Fibroblast of peridontal ligament (primary cell): ENCODE measurements around the gene RAD9A.
"Not testable (repeated sequence)": the region's sequence is repeated elsewhere in the genome, so short reads cannot be mapped to it uniquely, and the experiment has no call there.

Experiments
- DNase-seq: peaks from one replicate; pipeline ENCODE4 v3.0.0-alpha.2; 2010; ENCODE audit errors: extremely low read depth

Gene RAD9A

DNA sequence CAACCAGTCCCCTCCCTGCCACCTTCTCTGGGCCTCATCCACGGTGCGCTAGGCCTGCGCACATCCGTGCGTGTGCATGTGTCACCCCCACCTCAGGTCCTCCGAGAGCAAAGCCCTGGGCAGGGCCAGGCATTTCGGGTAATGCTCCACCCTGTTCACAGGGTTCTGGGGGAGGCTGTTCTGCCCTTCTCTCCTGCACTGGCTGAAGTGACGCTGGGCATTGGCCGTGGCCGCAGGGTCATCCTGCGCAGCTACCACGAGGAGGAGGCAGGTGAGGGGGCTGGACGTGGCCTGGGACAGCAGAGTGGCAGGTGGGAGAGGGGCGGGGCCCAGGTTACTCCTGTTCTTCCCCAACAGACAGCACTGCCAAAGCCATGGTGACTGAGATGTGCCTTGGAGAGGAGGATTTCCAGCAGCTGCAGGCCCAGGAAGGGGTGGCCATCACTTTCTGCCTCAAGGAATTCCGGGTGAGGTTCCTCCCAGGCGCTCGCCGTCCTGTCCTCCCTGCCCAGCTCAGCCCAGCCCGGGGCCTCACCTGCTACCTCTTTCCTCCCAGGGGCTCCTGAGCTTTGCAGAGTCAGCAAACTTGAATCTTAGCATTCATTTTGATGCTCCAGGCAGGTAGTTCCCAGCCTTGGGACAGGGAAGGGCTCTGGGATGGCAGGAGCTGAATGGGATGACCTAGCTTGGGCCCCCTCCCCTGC is 3.9 kb downstream of the RAD9A start:
- no peak for DNase-seq

GRCh38 chr11:67396259-67396581 is 4.4 kb downstream of the RAD9A start:
- DNase-seq, result no peak

DNA sequence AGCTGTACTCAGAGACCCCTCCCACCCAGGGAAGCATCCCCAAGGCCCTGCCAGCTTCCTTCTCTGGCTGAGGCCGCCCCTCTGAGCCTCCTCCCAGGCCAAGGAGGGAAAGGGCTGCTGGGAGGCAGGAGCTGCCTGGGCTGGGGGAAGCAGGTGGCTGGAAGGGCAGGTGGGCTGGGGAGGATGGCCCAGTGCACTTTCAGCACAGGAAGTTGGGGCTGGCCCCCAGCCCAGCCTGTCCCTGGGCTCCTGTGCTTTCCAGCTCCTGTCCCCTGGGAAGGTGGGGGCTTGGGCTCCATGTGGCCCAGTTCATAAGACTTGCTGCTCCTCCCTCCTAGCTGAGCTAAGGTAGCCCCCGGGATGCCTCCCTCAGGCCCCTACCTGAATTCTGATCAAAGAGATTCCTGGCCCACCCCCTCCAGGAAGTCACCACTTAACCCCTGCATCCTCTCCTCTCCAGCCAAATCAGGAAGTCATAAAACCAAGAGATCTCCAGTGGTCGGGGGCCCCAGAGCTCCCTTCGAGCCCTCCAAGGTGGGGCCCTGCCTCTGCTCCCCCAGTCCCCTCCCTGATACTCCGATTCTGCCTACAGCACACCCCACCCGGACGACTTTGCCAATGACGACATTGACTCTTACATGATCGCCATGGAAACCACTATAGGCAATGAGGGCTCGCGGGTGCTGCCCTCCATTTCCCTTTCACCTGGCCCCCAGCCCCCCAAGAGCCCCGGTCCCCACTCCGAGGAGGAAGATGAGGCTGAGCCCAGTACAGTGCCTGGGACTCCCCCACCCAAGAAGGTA is 5.0 kb downstream of the RAD9A start:
- no peak for DNase-seq

GRCh38 chr11:67397536-67397935 is 5.8 kb downstream of the RAD9A start:
- DNase-seq, result no peak

DNA sequence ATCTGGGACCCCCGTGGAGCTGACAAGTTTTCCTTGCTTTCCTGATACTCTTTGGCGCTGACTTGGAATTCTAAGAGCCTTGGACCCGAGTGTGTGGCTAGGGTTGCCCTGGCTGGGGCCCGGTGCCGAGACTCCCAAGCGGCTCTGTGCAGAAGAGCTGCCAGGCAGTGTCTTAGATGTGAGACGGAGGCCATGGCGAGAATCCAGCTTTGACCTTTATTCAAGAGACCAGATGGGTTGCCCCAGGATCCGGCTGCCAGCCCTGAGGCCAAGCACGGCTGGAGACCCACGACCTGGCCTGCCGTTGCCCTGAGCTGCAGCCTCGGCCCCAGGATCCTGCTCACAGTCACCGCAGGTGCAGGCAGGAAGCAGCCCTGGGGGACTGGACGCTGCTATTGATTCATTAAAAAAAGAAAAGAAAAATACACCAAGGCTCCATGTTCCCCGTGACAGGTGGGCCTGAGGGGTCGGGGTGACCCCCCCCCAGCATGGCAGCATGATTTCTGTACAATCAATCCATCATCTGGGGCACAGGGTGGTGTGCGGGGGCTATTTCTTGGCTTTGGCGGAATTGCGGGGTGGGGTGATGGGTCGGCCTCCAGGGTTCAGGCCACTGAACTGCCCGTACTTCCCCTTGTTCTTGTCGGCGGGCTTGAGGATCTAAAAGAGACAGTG is 6.3 kb downstream of the RAD9A start:
- no peak for DNase-seq

DNA sequence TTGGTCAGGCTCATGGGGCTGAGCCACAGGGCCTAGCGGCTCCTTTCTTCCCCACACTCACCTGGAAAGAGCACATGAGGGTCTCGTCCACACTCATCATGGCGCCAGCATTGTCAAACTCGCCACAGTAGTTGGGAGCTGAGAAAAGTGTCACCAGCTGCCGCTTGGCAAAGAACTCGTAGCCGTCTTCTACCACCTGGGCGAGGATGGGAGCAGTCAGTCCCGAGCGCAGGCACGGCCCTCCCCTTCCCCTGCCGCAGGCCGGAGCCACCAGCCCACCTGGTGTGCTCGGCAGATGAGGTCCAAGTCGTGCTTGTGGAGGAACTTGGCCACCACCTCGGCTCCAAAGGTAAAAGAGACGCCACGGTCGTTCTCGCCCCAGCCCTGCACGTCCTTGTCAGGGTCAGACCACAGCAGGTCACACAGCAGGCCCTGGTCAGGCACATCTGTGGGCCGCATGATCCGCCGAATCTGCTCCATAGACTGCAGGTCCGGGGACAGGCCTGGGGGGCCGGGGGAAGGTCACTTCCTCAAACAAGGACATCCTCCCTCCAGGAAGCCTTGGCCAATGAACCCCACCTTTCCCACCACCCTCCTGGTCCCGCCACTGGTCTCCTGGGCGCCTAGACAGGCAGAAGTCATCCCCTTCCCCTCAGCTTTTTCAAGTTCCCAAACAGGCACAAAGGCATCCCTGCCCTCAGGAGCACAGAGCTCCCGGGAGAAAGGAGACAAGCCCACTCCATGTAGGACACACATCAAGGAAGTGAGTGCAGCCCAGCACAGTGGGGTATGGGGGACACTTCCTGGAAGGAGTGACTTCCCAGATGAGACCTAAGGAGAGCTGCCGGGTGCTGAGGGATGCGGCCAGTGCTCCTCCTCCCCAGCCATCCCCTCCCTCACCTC is 7.1 kb downstream of the RAD9A start:
- no peak for DNase-seq

DNA sequence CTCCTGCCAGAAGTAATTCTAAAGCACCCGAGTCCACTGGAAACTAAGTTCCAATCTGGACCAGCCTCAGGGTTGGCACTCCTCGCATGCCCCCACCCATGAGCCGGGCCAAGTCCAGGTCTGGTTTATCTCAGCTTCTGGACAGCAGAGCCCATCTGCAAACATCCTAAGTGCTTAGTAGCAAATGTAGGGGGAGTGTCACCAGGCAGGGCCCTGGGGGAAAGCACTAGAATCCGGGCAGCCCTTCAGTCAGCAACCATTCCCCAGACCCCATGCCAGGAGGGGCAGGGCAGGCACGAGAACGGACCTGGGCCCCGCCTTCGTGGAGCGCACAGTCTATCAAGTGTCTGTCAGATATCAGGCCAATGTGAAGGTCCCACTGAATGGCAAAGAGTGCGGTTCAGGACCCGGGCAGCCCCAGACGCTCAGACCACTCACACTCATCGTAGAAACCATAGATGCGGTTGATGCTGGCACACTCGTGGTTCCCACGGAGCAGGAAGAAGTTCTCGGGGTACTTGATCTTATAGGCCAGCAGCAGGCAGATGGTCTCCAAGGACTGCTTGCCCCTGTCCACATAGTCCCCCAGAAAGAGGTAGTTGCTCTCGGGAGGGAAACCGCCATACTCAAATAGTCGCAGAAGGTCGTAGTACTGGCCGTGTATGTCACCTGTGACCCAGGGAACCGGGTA is 8.6 kb downstream of the RAD9A start:
- no peak for DNase-seq

DNA sequence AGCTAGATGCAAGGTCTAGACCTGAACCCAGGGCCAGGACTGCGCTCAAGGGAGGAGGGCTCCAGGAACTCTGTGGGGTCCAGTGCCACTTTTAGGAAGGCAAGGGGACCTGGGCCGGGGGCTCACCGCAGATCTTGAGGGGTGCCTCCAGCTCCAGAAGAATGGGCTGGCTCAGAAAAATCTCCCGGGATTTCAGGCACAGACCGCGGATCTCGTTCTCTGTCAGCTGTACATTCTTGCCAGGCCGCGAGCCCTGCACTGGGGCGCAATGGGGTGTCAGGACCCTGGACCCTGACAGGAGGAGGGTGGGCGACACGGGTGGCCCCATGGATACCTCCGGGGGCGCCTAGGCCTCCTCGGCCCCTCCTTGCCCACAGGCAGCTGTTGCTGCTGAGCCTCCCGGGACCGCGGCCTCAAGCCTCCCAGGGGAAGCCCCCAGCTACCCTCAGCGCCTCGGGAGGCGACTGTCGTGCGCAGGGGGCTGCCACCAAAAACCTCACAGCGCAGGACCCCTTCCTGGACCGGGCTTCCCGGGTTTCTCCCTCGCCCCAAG is 9.2 kb downstream of the RAD9A start:
- DNase-seq, result no peak

DNA sequence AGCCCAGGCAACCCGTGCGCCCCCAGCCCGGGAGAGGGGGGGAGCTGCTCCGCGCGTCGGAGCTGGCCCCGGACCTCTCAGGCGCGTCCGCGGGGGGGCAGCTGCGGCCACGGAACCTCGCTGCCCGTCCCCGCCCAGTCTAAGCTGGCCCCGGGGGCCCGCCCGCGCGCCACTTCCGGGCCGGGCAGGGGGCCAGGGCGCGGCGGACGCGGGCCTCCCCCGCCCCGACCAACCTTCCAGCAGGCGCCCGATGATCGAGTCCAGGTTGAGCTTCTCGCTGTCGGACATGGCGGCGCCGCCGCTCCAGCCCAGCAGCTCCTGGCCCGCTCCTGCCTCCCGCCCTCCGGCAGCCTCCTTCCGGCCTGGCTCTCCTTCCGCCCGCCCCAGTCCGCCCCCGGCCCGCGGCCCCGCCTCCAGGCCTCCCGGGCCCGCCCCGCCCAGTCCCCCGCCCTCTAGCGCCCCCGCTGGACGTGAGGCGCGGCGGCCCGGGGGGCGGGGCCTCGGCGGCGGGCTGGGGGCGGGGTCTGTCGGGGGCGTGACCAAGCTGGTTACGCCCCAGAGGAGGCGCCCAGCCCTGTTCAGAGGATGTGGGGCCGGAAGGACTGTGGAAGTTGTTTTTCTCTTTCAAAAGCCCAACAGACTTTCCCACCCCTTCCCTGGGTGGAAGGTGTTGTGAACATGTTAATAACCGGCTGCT is 9.9 kb downstream of the RAD9A start, which contains the start of gene PPP1CA:
TSS of gene PPP1CA (minus strand) at position 364 of the 697 bp plus-strand sequence. CDS start at position 288, 76 bp downstream.
- DNase-seq, result peak; percentile 80

DNA sequence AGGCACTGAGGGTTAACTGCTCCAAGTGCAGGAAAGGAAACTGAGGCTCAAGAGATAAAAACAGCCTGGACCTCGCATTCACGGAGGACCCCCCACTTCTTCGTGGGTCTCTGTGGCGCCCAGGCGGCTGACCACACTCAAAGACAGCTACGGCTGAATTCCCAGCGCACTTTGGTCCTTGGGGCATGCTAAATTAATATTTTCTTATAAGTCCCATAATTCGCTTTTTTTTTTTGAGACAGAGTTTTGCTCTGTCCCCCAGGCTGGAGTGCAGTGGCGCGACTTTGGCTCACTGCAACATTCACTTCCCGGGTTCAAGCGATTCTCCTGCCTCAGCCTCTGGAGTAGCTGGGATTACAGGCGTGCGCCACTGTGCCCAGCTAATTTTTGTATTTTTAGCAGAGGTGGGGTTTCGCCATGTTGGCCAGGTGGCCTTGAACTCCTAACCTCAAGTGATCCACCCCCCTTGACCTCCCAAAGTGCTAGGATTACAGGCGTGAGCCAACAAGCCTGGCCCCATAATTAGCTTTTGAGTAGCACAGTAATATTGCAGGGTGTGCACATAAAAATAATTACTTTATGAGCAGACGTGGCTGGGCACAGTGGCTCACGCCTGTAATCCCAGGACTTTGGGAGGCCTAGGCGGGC is 10.5 kb downstream of the RAD9A start:
- DNase-seq, result not testable (repeated sequence)

DNA sequence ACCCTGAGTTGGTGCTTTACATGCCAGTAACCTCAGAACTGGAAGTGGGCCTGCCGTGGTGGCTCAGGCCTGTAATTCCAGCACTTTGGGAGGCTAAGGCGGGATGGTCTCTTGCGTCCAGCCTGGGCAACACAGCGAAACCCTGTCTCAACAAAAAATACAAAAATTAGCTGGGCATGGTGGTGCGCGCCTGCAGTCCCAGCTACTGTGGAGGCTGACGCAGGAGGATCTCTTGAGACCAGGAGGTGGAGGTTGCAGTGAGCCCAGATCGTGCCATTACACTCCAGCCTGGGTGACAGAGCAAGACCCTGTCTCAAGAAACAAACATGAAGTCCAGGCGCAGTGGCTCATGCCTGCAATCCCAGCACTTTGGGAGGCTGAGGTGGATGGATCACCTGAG is 11.3 kb downstream of the RAD9A start:
- not testable (repeated sequence) for DNase-seq

DNA sequence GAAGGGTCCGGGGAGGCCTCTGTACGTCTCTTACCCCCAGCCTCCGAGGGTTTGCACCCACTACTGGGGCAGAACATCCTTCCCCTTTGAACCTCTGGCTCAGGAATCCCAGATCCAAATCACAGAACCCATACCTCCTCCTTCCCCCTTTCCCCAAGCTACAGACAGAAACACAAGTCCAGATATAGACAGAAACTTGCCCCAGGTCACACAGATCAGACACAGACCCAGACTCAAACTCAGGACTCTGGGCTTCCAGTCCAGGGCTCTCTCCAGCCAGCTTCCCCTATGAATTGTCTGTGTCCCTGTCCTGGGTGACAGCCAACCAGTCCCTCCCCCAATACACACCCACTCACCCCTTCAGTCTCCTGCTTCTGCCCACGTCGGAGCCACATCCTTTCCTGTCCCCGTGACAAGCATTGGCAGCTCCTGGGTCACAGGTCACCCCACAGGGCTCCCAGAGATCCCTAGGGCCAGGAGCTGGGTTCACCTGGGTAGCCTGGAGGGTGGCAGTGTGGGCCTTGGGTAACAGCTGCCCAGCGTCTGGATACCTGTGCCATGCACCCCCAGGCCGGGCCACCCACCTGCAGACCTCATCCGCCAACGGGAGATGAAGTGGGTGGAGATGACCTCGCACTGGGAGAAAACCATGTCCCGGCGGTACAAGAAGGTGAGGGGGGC is 12.9 kb downstream of the RAD9A start:
- DNase-seq, result no peak

DNA sequence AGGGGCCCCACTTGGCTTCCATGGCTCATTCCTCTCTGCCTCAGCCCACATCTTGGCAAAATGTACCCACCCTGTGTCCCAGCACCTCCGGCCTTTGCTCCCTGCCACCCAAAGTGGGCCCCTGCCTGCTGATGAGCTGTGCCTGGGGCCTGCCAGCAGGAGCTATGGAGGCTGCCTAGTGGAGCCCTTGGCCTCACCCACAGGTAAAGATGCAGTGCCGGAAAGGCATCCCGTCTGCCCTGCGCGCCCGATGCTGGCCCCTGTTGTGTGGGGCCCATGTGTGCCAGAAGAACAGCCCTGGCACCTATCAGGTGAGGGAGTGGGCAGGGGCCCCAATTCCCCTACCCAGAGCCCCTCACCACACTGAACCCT is 13.4 kb downstream of the RAD9A start:
- DNase-seq, result no peak

DNA sequence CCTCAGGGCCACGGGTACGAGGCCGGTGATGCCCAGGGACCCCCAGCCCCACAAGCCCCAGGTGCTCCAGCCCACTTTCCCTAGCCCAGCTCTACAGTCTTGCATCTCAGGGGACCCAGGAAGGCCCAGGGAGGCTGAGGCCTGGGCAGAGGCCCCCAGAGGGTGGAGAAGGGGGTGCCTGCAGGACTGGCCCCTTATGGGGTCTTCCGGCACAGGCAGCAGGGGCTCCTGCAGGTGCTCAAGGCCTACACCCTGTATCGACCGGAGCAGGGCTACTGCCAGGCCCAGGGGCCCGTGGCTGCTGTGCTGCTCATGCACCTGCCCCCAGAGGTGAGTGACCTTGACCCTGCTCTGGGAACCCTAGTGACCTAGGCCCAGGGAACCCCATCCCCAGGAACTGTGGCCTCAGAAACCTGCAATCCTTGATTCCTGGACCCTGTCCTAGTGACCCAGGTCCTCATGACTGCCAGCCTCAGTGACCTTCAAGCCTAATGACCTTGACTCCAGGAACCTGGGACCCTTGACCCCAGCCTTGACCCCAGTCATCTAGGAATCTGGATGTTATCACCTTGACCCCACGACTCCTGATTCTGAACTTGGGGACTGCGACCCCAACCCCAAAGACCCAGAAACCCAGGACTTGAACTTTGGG is 14.0 kb downstream of the RAD9A start:
- DNase-seq, result no peak

DNA sequence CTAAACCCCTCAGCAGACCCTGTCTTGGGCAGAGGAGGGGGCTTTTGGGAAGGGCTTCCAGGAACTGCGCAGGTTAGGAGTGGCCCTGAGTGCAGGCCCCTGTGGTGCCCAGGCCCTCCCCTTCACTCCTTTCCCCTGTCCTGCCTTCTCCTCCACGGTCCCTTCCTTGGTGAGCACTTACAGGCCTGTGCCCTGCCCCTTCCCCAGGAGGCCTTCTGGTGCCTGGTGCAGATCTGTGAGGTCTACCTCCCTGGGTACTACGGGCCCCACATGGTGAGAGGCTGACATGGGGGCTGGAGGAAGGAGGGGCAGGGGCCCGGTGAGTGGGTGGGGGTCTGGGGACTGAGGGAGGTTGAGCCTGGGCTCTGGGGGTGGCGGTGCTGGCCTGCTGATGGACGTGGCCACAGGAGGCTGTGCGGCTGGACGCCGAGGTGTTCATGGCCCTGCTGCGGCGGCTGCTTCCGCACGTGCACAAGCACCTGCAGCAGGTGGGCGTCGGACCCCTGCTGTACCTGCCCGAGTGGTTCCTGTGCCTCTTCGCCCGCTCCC is 14.7 kb downstream of the RAD9A start:
- DNase-seq, result no peak

GRCh38 chr11:67406969-67407687 is 15.3 kb downstream of the RAD9A start:
- DNase-seq, result no peak

DNA sequence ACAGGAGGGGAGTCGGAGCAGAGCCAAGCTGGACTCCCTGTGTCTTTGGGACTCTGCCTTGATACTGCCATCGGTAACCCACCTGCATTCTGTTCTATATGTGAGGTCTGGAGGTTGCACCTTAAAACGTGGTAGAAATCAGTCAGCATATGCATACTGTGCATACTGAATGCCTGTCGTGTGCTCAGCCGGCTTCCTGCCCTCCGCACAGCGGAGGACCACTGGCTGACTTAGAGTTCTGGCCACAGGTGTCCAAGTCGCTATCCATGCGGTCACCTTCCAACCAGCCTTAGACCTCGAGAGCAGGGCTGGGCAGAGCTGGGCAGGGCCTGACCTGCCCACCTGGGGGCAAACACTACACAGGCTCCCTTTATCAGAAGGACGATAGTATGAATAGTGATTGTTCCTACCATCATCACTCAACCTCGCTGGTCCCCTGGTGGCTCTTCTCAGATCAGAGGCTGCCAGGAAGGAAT is 15.9 kb downstream of the RAD9A start:
- DNase-seq, result no peak
